H1 (cell line): Measurements from ENCODE around the gene MFAP3. TPM values are rescaled to one million over a fixed set of nuclear protein-coding genes. Genes with fewer than 3 reads are reported as not detected.

Source experiments
- BCL11A ChIP-seq, 2 experiments: IDR thresholded peaks; one replicate each; pipeline ENCODE4 v1.6.1; 2011; ENCODE audit warnings: low read depth in 2 of 2, low read length in 2 of 2, mild to moderate bottlenecking in 2 of 2
- SP1 ChIP-seq: IDR thresholded peaks from 2 replicates; pipeline ENCODE4 v1.6.1; 2011; ENCODE audit warnings: low read depth, low read length
- polyA plus RNA-seq, 7 experiments: library from polyadenylated mRNA; depleted of rRNA in 3 of 7; stranded (reverse) in 5 of 7; unstranded in 2 of 7; fragments of >200 nt in 5 of 7; fragments of 200-250 nt in 2 of 7; gene quantifications; 1 replicate in 5 of 7; 2 replicates in 1 of 7; 4 replicates in 1 of 7; pipeline versions ENCODE4 v1.2.1 to v1.2.3, GENCODE V29; 2011 to 2013; ENCODE audit warnings: missing spikeins in 2 of 7, mixed read lengths in 2 of 7
- total RNA-seq: library from RNA; stranded (reverse); fragmentation: NEBNext Ultra II Directional; extraction: Animal tissue kit (Norgen Biotek cat#: 25700); gene quantifications from 2 replicates; pipeline ENCODE4 v1.2.1, GENCODE V29; 2021

Gene MFAP3
- total and polyA plus RNA-seq, 2 of the 8 experiments (the other 6 are each of a cell fraction or from before 2014, with no cell fraction given) = 13.7 to 27.0 TPM

DNA sequence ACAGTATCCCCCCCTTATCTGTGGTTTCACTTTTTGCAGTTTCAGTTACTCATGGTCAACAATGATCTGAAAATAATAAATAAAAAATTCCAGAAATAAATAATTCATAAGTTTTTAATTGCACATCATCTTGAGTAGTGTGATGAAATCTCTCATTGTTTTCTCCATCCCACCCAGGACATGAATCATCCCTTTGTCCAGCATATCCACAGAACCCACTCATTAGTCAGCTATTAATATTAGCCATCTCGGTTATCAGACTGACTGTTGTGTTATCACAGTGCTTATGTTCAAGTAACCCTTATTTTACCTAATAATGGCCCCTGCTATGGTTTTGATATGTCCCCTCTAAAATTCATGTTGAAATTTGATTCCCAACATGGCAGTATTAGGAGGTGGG, 40.8 kb upstream of the MFAP3 start (continued):
- TF ChIP-seq SP1 = no peak
- no peak for TF ChIP-seq BCL11A (IDR thresholded peaks at IDR 0.05; ENCODE audit: low read depth in 2 of 2, low read length in 2 of 2)
